Activated naive CD4-positive, alpha-beta T cell treated with anti-CD3 and anti-CD28 coated beads, Interleukin-2, amount 50 U/mL, for 24 hours (primary cell): ENCODE measurements around the gene OMP.
A peak's percentile ranks its signal among the peaks of the same experiment; 100 is the strongest.

Experiments used
- H3K27ac Mint-ChIP-seq: one replicate; pipeline ENCODE4 v1.8.0; 2021; ENCODE audit warnings: mild to moderate bottlenecking, mixed read lengths
- H3K27me3 Mint-ChIP-seq: one replicate; pipeline ENCODE4 v1.8.0; 2021; ENCODE audit warnings: mixed read lengths
- H3K36me3 Mint-ChIP-seq: one replicate; pipeline ENCODE4 v1.8.0; 2021; ENCODE audit warnings: mixed read lengths
- H3K4me1 Mint-ChIP-seq: one replicate; pipeline ENCODE4 v1.8.0; 2021; ENCODE audit warnings: mixed read lengths
- H3K4me3 Mint-ChIP-seq: one replicate; pipeline ENCODE4 v1.8.0; 2021; ENCODE audit warnings: mild to moderate bottlenecking, mixed read lengths
- H3K9me3 Mint-ChIP-seq: one replicate; pipeline ENCODE4 v1.8.0; 2021; ENCODE audit warnings: mixed read lengths

OMP gene

DNA sequence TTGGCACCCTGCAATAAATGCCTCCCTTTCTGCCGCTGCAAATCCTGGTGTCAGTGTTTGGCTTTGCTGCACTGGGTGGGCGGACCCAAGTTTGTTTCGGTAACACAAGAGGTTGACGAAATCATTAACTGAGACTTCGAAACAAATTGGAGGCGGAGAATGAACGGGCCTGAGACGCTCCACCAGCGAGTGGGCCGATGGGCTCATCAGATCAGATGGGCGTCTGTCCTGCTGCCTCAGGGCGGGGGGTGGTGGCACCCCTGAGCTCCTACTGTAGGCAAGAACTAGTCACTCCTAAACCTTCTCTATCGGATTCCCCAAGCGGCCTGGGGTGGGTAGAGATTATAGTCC is 36.8 kb upstream of the OMP start:
- peak overlapping the region; percentile 91 for H3K4me3 Mint-ChIP-seq

DNA sequence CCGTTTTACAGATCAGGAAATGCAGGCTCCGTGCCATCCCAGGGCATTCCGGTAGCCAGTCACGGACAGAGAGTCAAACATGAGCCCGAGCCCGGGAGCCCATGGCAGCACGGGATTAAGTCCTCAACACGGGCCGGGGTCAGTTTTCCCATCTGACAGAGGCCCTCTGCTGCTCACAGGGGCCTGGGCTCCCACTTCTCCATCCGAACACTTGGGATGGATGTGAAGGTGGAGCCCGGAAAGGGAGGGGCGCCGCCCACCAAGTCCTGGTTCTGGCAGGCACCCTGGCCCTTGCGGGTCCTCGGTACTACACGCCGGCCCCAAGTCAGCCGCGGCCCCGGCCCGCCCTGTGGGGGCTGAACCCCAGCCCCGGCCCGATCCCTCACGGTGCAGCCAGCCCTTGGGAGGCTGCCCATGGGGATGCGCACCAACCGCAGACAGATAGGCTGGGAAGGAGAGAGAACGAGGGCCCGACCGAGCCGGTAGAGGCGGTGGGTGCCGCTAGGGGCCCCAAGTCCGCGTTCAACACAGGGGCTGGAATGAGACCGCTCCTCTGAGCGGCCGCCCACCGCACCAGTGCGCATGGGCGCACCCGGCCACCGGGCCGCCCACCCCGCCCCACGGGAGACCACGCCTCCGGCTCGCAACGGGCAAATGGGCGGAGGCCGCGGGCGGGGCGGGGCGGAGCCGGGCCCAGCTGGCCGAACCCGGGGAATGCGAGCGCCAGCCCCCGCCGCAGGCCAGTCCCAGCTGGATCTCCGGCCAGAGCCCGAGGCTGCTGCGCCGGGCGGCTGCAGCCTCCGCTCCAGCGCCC is 36.2 kb upstream of the OMP start, which contains the start of gene CAPN5:
Gene CAPN5, plus strand, starts transcription at position 743 of the 814 bp plus-strand sequence. CDS start 17,916 bp downstream, outside the sequence.
- peak within 1 kb of the TSS; percentile 91 for H3K4me3 Mint-ChIP-seq
- H3K27me3 Mint-ChIP-seq = no peaks in the 10 kb centered on the region
- peak within 1 kb of the TSS; percentile 30 for H3K27ac Mint-ChIP-seq
- H3K36me3 Mint-ChIP-seq = no peaks in the 10 kb centered on the region
- peaks cover 17% of the 10 kb centered on the region for H3K4me1 Mint-ChIP-seq
- no peaks in the 10 kb centered on the region for H3K9me3 Mint-ChIP-seq

More for the DNA sequence above, 36.8 kb upstream of the OMP start:
- peak overlapping the region; percentile 30 for H3K27ac Mint-ChIP-seq
- peaks cover 17% of the 10 kb centered on the region for H3K4me1 Mint-ChIP-seq
- no peaks in the 10 kb centered on the region for H3K36me3 Mint-ChIP-seq
- no peaks in the 10 kb centered on the region for H3K9me3 Mint-ChIP-seq
- H3K27me3 Mint-ChIP-seq = no peaks in the 10 kb centered on the region

DNA sequence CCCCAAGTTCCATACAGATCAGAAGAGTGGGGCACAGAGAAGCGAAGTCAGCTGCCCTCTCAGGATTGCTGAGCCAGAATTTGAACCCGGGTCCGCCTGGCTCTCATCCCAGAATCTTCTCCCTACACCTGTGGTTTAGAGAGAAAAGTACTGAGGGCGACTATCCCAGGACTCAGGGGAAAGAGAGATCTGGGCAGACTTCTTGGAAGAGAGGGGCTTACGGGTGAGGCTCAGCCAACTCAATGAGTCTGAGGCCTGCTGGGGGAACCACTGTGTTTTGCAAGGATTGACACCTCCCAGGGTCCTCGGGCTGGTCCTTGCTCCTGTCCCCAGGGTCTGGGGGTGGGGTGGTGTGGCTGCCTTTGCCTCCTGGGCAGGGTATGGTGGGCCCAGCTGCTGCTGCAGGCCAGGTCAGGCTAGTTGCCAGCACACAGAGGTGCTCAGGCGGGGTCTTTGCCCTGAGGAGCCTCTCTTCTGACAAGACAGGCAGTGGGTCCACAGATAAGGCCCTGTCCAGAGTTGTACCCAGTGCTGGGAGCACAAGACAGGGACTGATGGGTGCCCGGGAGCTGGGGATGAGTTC is 34.7 kb upstream of the OMP start:
- Mint-ChIP-seq H3K27ac (no peak overlapping the region), H3K4me1 (peaks cover 28% of the 10 kb centered on the region), H3K4me3 (peak overlapping the region; percentile 43), H3K36me3 (no peaks in the 10 kb centered on the region), H3K9me3 (no peaks in the 10 kb centered on the region), H3K27me3 (no peaks in the 10 kb centered on the region)

DNA sequence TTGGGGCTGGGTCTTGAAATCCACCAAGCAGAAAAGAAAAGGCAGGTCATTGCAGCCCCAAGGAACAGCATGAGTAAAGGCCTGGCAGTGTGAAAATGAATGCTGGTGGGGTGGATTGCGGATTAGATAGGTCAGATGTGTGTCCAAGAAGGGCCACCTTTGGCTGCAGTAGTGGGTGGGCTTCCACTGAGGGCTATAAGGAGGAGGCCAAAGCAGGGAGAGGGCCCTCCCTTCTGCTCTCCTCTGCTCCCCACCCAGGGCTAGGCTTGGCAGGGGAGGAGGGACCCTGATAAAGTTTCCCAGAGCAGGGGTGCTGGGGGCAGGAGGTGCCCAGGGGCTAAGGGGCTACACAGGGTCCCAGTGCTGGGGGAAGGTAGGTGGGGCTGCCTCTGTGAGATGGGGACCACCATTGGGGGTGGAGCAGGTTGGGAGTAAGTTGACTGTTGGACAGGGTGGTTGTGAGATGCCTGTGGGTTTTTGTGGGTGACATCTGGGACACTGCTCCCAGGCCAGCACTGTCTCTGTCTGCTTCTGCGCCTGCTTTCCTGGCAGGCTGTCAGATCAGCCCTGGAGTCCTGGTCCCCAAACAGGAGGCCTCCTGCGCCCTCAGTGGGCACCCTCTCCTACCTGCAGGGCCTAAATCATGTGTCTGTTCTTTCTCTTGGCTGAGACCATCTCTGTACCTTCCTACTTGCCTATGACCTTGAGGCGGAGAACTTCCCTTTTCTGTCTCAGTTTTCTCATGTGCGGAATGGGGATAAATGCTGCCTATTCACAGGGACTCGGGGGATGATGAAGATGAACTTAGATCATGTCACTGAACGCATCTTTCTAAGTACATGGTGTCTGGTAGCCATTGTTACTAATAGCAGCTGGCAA is 33.9 kb upstream of the OMP start:
- Mint-ChIP-seq H3K9me3 (no peaks in the 10 kb centered on the region), H3K27ac (no peak overlapping the region), H3K36me3 (no peaks in the 10 kb centered on the region), H3K4me3 (no peak overlapping the region), H3K4me1 (peaks cover 33% of the 10 kb centered on the region), H3K27me3 (no peaks in the 10 kb centered on the region)

DNA sequence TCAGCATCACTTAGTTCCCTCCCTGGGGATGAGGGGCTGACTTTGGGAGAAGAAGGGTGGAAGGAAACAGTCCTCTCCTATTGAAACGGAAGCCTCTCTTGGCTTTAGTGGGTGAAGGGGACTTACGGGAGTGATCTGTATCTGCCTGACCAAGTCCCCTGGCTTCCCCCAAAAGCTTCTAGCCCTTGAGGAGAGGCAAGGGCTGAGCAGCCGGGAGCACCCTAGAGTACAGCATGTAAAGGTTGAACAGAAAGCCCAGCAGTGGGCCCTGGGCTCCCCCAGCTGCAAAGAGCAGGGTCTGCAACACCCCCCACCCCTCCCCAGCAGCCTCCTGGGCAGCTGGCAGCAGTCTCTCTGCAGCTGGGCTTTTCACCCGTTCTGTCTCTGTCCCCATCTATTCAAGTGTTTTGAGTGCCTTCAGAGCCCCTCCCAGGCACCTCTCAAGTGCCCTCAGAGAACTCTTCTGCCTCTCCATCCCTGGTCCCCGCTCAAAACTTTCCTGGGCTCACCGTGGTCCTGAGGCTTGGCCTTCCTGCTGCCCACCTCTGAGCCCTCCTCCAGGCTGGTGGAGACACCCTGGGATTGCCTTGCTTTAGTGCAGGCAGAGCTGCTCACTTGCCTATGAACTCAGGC is 33.2 kb upstream of the OMP start:
- Mint-ChIP-seq H3K4me1 (peaks cover 33% of the 10 kb centered on the region), H3K9me3 (no peaks in the 10 kb centered on the region), H3K27me3 (no peaks in the 10 kb centered on the region), H3K27ac (no peak overlapping the region), H3K4me3 (no peak overlapping the region), H3K36me3 (no peaks in the 10 kb centered on the region)

DNA sequence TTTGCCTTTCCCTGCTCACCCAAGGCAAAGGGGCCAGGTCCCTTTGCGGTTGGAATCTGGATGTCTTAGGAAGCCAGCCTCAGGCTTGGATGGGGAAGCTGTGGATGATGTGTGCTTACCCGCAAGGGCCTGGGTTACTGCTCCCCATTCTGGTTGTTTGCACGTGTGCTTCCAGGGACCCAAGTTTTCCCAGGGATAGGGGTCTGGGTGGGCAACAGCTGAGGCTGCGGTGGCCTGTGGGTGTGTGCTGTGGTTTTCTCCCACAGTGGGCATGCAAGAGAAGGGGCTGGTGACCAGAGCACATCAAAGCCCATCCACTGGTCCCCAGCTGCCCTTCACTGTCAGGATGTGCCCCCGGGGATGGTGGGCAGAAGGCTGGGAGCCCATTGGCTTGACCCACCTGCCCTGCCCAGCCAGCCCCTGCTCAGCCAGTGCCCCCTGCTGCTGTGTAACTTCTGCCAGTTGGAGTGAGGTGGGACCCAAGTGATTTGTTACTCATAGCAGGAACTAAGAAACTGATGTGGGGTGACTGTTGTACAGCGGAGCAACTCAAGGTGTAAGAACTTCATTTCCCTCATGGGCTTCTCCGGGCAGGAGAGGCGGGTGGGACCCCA is 32.6 kb upstream of the OMP start:
- Mint-ChIP-seq H3K9me3 (no peaks in the 10 kb centered on the region), H3K27me3 (no peaks in the 10 kb centered on the region), H3K27ac (no peak overlapping the region), H3K4me1 (peaks cover 33% of the 10 kb centered on the region), H3K36me3 (no peaks in the 10 kb centered on the region), H3K4me3 (no peak overlapping the region)

DNA sequence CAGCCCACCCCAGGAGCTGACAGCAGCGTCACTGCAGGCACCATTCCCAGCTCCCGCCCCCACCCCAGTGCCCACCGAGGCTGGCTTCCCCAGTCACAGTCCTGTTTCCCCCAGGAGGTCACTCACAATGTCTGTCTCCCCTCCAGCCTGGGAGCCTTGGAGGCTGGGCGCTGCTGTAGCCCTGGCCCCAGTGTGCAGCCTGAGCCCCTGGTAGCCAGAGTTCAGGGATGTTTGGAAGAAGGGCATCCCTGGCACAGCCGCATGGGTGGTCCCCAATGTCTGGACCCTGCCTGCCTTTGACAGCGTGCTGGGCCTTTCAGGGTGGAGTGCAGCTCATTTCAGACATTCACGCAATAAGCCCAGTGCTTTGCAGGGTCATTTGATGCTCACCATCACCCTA is 31.6 kb upstream of the OMP start:
- H3K36me3 Mint-ChIP-seq = no peaks in the 10 kb centered on the region
- no peak overlapping the region for H3K27ac Mint-ChIP-seq
- no peak overlapping the region for H3K4me3 Mint-ChIP-seq
- H3K4me1 Mint-ChIP-seq = peaks cover 27% of the 10 kb centered on the region
- H3K27me3 Mint-ChIP-seq = no peaks in the 10 kb centered on the region
- no peaks in the 10 kb centered on the region for H3K9me3 Mint-ChIP-seq

DNA sequence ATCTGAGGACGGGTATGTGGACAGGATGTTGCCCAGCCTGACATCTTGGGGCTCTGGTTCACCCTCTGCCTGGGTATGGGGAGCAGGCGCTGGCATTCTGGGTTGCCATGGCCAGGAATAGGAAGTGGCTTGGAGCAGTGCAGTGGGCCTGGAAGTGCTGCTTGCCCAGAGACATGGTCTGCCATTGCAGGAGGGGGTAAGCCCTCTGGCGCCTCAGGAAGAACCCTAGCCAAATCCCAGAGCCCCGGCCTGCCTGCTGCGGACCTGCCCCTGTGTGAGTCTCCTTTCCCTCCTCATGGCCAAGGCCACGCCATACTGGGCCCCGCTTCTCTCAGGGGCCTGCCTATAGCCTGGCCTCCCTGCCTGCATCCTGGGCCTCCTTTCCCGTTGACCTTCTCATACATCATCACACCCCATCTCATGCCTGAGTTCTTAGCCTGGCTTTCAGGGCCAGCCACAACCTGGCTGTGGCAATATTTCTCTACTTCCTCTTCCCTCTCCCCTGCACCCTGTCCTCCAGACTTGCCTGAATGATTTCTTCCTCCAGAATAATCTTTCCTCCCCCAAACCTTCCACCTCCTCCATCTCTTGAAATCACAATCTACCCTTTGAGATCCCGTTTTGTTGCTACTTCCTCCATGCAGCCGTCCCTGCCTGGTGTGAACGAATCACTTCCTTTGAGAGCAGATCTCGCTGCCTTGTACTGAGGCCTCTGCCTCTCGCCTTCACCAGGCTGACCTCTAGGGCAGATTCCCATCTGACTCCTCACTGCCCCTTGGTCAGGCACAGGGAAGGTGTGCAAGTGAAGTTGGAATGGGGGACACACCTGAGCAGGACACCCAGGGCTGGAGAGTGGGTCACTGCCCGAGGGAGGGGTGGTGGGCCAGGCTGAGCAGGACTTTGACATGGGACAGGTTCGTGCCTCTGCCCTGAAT is 30.7 kb upstream of the OMP start:
- Mint-ChIP-seq H3K4me3 (no peak overlapping the region), H3K36me3 (no peaks in the 10 kb centered on the region), H3K27me3 (no peaks in the 10 kb centered on the region), H3K4me1 (peaks cover 26% of the 10 kb centered on the region), H3K9me3 (no peaks in the 10 kb centered on the region), H3K27ac (no peak overlapping the region)

DNA sequence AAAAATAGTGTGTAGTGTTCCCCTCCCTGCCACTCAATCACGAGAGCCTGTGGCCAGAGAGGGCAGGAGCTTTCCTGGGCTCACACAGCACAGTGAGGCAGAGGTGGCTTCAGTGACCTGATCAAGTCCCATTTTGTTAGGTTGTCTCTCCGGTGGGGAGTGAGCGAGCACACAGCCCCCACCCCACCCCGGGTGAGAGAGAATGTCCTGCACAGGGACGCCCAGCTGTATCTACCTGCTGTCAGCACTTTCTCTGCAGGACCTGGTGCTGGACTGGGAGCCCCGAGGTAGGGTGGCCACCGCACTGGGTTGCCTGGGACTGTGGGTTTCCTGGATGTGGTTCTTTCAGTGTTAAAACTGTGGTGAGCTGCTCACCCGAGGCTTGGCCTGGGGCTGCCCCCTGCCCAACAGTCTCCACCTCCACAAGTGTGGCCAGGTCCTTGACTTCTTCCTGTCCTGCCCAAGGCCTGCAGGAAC is 29.8 kb upstream of the OMP start:
- no peak overlapping the region for H3K4me3 Mint-ChIP-seq
- no peaks in the 10 kb centered on the region for H3K9me3 Mint-ChIP-seq
- H3K4me1 Mint-ChIP-seq = peaks cover 22% of the 10 kb centered on the region
- H3K27me3 Mint-ChIP-seq = no peaks in the 10 kb centered on the region
- no peak overlapping the region for H3K27ac Mint-ChIP-seq
- H3K36me3 Mint-ChIP-seq = no peaks in the 10 kb centered on the region

DNA sequence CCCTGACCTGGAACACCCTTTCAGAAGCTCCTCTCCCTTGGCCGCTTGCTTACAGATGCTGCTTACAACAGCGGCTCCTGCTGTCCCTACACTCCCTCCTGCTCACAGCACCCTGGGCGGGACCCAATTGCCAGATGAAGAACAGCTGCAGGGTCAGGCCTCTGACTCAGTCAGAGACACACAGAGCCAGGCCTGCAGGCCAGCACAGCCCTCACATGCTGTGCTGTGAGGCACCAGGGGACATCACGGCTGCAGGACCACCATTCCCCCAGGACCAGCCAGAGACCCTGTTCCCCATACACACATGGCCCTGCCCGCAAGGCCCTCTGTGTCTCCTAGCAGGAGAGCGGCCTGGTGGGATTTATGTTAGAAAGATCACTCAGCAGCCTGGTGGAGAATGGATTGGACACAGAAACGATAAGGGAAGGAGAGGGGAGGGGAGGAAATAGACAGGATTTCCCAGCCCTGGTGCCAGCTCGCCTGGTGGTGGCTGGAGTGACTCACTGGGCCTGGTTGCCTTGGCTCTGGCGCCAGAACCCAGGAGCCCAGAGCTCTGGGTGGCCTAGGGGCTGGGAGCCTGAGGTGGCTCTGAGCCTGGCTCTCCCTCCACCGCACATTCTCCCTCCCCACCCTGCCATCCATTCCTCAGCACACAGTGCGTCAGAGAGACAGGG is 29.2 kb upstream of the OMP start:
- Mint-ChIP-seq H3K4me3 (no peak overlapping the region), H3K9me3 (no peaks in the 10 kb centered on the region), H3K27ac (no peak overlapping the region), H3K4me1 (peaks cover 17% of the 10 kb centered on the region), H3K36me3 (no peaks in the 10 kb centered on the region), H3K27me3 (no peaks in the 10 kb centered on the region)

DNA sequence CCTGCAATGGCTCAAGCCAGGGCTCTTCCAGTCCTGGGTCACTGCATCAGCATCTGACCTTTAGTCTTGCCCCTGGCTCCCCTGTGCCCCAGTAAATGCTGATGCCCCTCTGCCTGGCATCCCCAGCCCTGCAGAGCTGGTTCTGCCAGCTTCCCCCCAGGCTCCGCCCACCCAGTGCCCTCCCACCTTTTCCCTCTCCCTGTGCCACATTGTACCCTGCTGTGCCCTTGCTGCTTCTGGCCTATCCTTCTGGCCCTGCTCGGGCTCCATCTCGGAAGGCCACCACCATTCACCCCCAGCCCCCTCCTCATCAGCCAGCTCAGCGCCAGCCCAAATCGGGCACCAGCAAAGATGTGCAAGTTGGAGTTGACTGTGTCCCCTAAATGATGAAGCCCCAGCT is 28.4 kb upstream of the OMP start:
- Mint-ChIP-seq H3K27me3 (no peaks in the 10 kb centered on the region), H3K36me3 (peaks cover 3% of the 10 kb centered on the region), H3K4me1 (peaks cover 16% of the 10 kb centered on the region), H3K9me3 (no peaks in the 10 kb centered on the region), H3K27ac (no peak overlapping the region), H3K4me3 (no peak overlapping the region)

DNA sequence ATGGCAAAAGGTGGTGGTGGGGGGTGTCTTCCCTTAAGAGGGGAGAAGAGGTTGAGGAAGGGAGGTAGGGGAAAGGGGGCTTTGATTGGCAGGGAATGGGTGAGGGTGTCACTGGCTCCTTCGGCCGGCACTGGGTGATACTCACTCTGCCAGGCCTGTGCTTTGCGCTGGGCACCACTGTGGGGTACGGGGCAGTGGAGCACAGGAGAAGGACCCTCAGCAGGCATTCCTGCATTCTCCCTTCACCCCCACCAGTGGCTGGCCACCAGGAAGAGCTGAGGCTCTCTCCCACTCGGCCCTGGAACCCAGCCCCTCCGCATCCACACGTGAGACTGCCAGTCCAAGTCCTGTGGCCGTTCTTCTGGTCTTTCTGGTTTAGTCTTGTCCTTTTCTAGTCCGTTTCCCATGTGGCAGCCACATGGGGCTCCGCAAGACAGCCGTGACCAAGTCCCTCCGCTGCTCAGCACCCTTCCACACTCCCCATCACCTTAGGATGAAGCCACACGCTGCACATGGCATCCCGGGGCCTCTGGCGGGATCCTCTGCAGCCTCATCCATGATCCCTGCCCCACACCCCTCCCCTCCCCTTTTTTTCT is 27.9 kb upstream of the OMP start:
- H3K27me3 Mint-ChIP-seq = no peaks in the 10 kb centered on the region
- no peaks in the 10 kb centered on the region for H3K9me3 Mint-ChIP-seq
- no peak overlapping the region for H3K27ac Mint-ChIP-seq
- H3K4me3 Mint-ChIP-seq = no peak overlapping the region
- H3K4me1 Mint-ChIP-seq = peaks cover 16% of the 10 kb centered on the region
- H3K36me3 Mint-ChIP-seq = peaks cover 3% of the 10 kb centered on the region

DNA sequence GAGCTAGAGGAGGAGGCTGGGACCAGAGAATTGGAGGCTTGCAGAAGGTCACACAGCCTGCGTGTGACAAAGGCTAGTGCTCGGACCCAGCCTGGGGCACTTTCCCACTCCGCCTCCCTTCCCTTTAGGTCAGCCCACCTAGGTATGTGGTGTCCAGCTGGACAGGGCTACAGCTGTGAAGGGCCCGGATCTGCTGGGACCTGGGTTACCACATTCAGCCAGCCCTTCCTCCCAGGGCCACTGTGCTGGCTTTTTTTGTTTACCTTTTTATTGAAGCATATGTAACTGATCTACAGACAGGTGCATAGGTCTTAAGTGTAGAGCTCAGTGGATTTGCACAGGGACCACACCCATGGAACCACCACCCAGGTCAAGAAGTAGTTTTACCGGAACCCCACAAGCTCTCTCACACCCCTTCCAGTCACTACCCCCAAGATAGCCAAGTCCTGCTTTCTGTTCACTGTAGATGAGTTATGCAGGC is 27.2 kb upstream of the OMP start:
- Mint-ChIP-seq H3K4me3 (no peak overlapping the region), H3K36me3 (peaks cover 3% of the 10 kb centered on the region), H3K9me3 (no peaks in the 10 kb centered on the region), H3K4me1 (peaks cover 16% of the 10 kb centered on the region), H3K27ac (no peak overlapping the region), H3K27me3 (no peaks in the 10 kb centered on the region)
